ENCODE measurements around the gene PRDM7.
"Not testable (repeated sequence)": the region's sequence is repeated elsewhere in the genome, so short reads cannot be mapped to it uniquely, and the experiment has no call there.

GRCh38 chr16:90101332-90101731 lies 24.2 kb upstream of the PRDM7 start:
- TF ChIP-seq CTCF, POLR2A (IDR thresholded peaks at IDR 0.05): not testable (repeated sequence)

Data from gastroesophageal sphincter (tissue), 3 donors.